Osteoblast (primary cell): ENCODE measurements around the gene NAALADL1. TPM values are rescaled to one million over a fixed set of nuclear protein-coding genes. Genes with fewer than 3 reads are reported as not detected.
"Not testable (repeated sequence)": the region's sequence is repeated elsewhere in the genome, so short reads cannot be mapped to it uniquely, and the experiment has no call there.

ENCODE experiments used
- DNase-seq: peaks from one replicate; pipeline ENCODE4 v3.0.0; 2011; ENCODE audit warnings: low spot score, mixed read lengths; ENCODE audit not compliant: insufficient read length; ENCODE audit errors: missing footprints
- H2AFZ ChIP-seq: 2 replicates; pipeline ENCODE4 v1.6.0; 2011; ENCODE audit warnings: mild to moderate bottlenecking, low read length
- H3K27ac ChIP-seq: 2 replicates; pipeline ENCODE4 v1.5.1; 2011; ENCODE audit warnings: mild to moderate bottlenecking, low read depth, low read length, moderate library complexity
- H3K27me3 ChIP-seq: 2 replicates; pipeline ENCODE4 v1.6.0; 2012; ENCODE audit warnings: mild to moderate bottlenecking, control low read depth, inconsistent platforms, low read length, moderate library complexity; ENCODE audit not compliant: insufficient read depth
- H3K36me3 ChIP-seq: 2 replicates; pipeline ENCODE4 v1.5.1; 2011; ENCODE audit warnings: mild to moderate bottlenecking, low read length, control low read depth, moderate library complexity; ENCODE audit not compliant: insufficient read depth
- H3K4me1 ChIP-seq: 2 replicates; pipeline ENCODE4 v1.5.1; 2011; ENCODE audit warnings: mild to moderate bottlenecking, low read length, control low read depth, moderate library complexity; ENCODE audit not compliant: insufficient read depth
- H3K4me2 ChIP-seq: 2 replicates; pipeline ENCODE4 v1.6.0; 2011; ENCODE audit warnings: mild to moderate bottlenecking, low read length; ENCODE audit not compliant: insufficient read depth
- H3K4me3 ChIP-seq: fragments of 200-600 bp; sonication (generic); 3 replicates; pipeline ENCODE4 v1.5.1; 2012; ENCODE audit warnings: mild to moderate bottlenecking, low read length, inconsistent platforms; ENCODE audit not compliant: insufficient read depth
- H3K79me2 ChIP-seq: 2 replicates; pipeline ENCODE4 v1.6.0; 2012; ENCODE audit warnings: mild to moderate bottlenecking, low read length, control low read depth, inconsistent platforms; ENCODE audit not compliant: insufficient read depth
- H3K9me3 ChIP-seq: 2 replicates; pipeline ENCODE4 v1.5.1; 2011; ENCODE audit warnings: low read depth, low read length, control low read depth
- H4K20me1 ChIP-seq: 2 replicates; pipeline ENCODE4 v1.6.0; 2012; ENCODE audit warnings: mild to moderate bottlenecking, low read length, control low read depth; ENCODE audit not compliant: insufficient read depth
- CTCF ChIP-seq: IDR thresholded peaks from 2 replicates; pipeline ENCODE4 v1.5.1; 2011; ENCODE audit warnings: mild to moderate bottlenecking, low read depth, low read length, moderate library complexity; ENCODE audit errors: extremely low read depth
- total RNA-seq: library from RNA; depleted of rRNA; stranded (reverse); fragments of >200 nt; gene quantifications from 2 replicates; pipeline ENCODE4 v1.2.3, GENCODE V29; 2012

Gene NAALADL1
- total RNA-seq, 1 donor: 17.7 TPM

- no peak overlapping the region for H3K4me2 ChIP-seq
- H3K9me3 ChIP-seq: no peaks in the 10 kb centered on the region
- DNase-seq: no peak
- no peaks in the 10 kb centered on the region for H3K79me2 ChIP-seq
- H3K36me3 ChIP-seq: no peaks in the 10 kb centered on the region
- H3K4me3 ChIP-seq: no peak overlapping the region
- H3K27ac ChIP-seq: no peak overlapping the region
- no peak overlapping the region for H2AFZ ChIP-seq
- no peaks in the 10 kb centered on the region for H3K27me3 ChIP-seq
- no peak for TF ChIP-seq CTCF
- H4K20me1 ChIP-seq: no peaks in the 10 kb centered on the region
- peaks cover 21% of the 10 kb centered on the region for H3K4me1 ChIP-seq
Observed at GRCh38 chr11:65008873-65009272, 49.5 kb downstream of the NAALADL1 start.

GRCh38 chr11:65008016-65008415 is 50.3 kb downstream of the NAALADL1 start:
- no peak for TF ChIP-seq CTCF
- Histone ChIP-seq H3K79me2 (no peaks in the 10 kb centered on the region), H3K9me3 (no peaks in the 10 kb centered on the region), H3K4me2 (no peak overlapping the region), H3K36me3 (no peaks in the 10 kb centered on the region), H2AFZ (peak overlapping the region; percentile 60), H3K27me3 (no peaks in the 10 kb centered on the region), H3K27ac (peak overlapping the region; percentile 80), H4K20me1 (no peaks in the 10 kb centered on the region), H3K4me1 (peaks cover 13% of the 10 kb centered on the region), H3K4me3 (no peak overlapping the region)
- DNase-seq: no peak

- H3K27me3 ChIP-seq, H3K36me3 ChIP-seq, H3K4me3 ChIP-seq, H3K79me2 ChIP-seq, H3K9me3 ChIP-seq, H2AFZ ChIP-seq, H3K4me2 ChIP-seq, H4K20me1 ChIP-seq, H3K27ac ChIP-seq, DNase-seq: not testable (repeated sequence)
- peaks cover 13% of the 10 kb centered on the region for H3K4me1 ChIP-seq
Observed at GRCh38 chr11:65003968-65004367, 54.4 kb downstream of the NAALADL1 start.

GRCh38 chr11:65003282-65003681 is 55.1 kb downstream of the NAALADL1 start:
- no peak overlapping the region for H3K4me2 ChIP-seq
- peak; percentile 86 for DNase-seq
- H2AFZ ChIP-seq: no peak overlapping the region
- no peak for TF ChIP-seq CTCF
- peaks cover 13% of the 10 kb centered on the region for H3K4me1 ChIP-seq
- no peaks in the 10 kb centered on the region for H4K20me1 ChIP-seq
- H3K4me3 ChIP-seq: no peak overlapping the region
- no peaks in the 10 kb centered on the region for H3K27me3 ChIP-seq
- no peak overlapping the region for H3K27ac ChIP-seq
- H3K79me2 ChIP-seq: no peaks in the 10 kb centered on the region
- H3K36me3 ChIP-seq: no peaks in the 10 kb centered on the region
- no peaks in the 10 kb centered on the region for H3K9me3 ChIP-seq
